Liver (tissue), 9 donors: ENCODE results near the gene RAD51B. TPM values are rescaled to one million over a fixed set of nuclear protein-coding genes. Genes with fewer than 3 reads are reported as not detected.

Experiments
- DNase-seq: peaks from one replicate; pipeline ENCODE4 v3.0.0-alpha.2; 2017; ENCODE audit warnings: low spot score
- H3K27ac ChIP-seq, 2 donors: one replicate each; pipeline ENCODE4 v1.7.0; 2013; ENCODE audit warnings: inconsistent platforms in 2 of 2, low read length in 2 of 2, control low read depth in 1 of 2, low read depth in 1 of 2, mild to moderate bottlenecking in 1 of 2
- H3K27me3 ChIP-seq, 4 donors: one replicate each; pipeline versions ENCODE4 v1.6.1 to v1.7.0; 2013; ENCODE audit warnings: low read length in 3 of 4, inconsistent platforms in 1 of 4, mild to moderate bottlenecking in 1 of 4, moderate library complexity in 1 of 4; ENCODE audit not compliant: control insufficient read depth in 4 of 4, insufficient read depth in 4 of 4
- H3K36me3 ChIP-seq, 4 donors: one replicate each; pipeline versions ENCODE4 v1.6.1 to v1.7.0; 2013; ENCODE audit warnings: low read length in 3 of 4, mild to moderate bottlenecking in 3 of 4, low read depth in 1 of 4, moderate library complexity in 1 of 4; ENCODE audit not compliant: control insufficient read depth in 4 of 4, insufficient read depth in 3 of 4
- H3K4me1 ChIP-seq, 4 donors: one replicate each; pipeline versions ENCODE4 v1.6.1 to v1.7.0; 2013; ENCODE audit warnings: low read length in 3 of 4, mild to moderate bottlenecking in 3 of 4, moderate library complexity in 1 of 4; ENCODE audit not compliant: control insufficient read depth in 4 of 4, insufficient read depth in 4 of 4
- H3K4me3 ChIP-seq, 3 donors: one replicate each; pipeline versions ENCODE4 v1.6.1 to v1.7.0; 2013; ENCODE audit warnings: low read length in 3 of 3, control low read depth in 1 of 3, low read depth in 1 of 3, mild to moderate bottlenecking in 1 of 3
- H3K9ac ChIP-seq, 2 donors: one replicate each; pipeline ENCODE4 v1.7.0; 2013; ENCODE audit warnings: low read length in 2 of 2, mild to moderate bottlenecking in 2 of 2, moderate library complexity in 2 of 2, control low read depth in 1 of 2, low read depth in 1 of 2
- H3K9me3 ChIP-seq, 4 donors: one replicate each; pipeline versions ENCODE4 v1.6.1 to v1.7.0; 2013; ENCODE audit warnings: low read length in 3 of 4; ENCODE audit not compliant: control insufficient read depth in 4 of 4
- ATF3 ChIP-seq: IDR thresholded peaks from 2 replicates; pipeline ENCODE4 v1.6.1; 2016; ENCODE audit warnings: antibody characterized with exemption
- CTCF ChIP-seq: fragments of 150-350 bp; IDR thresholded peaks from 2 replicates; pipeline ENCODE4 v1.5.1; 2017; ENCODE audit warnings: improper control_type of control experiment, low read depth, low read length; ENCODE audit not compliant: missing input control
- EGR1 ChIP-seq, 2 donors: IDR thresholded peaks; 2 replicates each; pipeline ENCODE4 v1.6.1; 2016 to 2018; ENCODE audit warnings: antibody characterized with exemption in 2 of 2, low read depth in 2 of 2
- FOXA1 ChIP-seq: IDR thresholded peaks from 2 replicates; pipeline ENCODE4 v1.6.1; 2016; ENCODE audit warnings: antibody characterized with exemption
- FOXA2 ChIP-seq: IDR thresholded peaks from 2 replicates; pipeline ENCODE4 v1.6.1; 2016; ENCODE audit warnings: antibody characterized with exemption
- GABPA ChIP-seq, 2 donors: IDR thresholded peaks in 1 of 2; conservative IDR thresholded peaks in 1 of 2; 2 replicates each; pipeline ENCODE4 v1.6.1; 2016; ENCODE audit warnings: antibody characterized with exemption in 2 of 2, mild to moderate bottlenecking in 1 of 2, moderate library complexity in 1 of 2
- HNF4A ChIP-seq, 2 donors: conservative IDR thresholded peaks; 2 replicates each; pipeline ENCODE4 v1.6.1; 2016; ENCODE audit warnings: antibody characterized with exemption in 2 of 2, mild to moderate bottlenecking in 2 of 2
- HNF4G ChIP-seq: IDR thresholded peaks from 2 replicates; pipeline ENCODE4 v1.6.1; 2016; ENCODE audit warnings: antibody characterized with exemption
- JUND ChIP-seq, 2 donors: IDR thresholded peaks; 2 replicates each; pipeline ENCODE4 v1.6.1; 2016; ENCODE audit warnings: antibody characterized with exemption in 2 of 2
- MAX ChIP-seq: IDR thresholded peaks from 2 replicates; pipeline ENCODE4 v1.6.1; 2016; ENCODE audit warnings: antibody characterized with exemption
- NR2F2 ChIP-seq: IDR thresholded peaks from 2 replicates; pipeline ENCODE4 v1.6.1; 2016; ENCODE audit warnings: antibody characterized with exemption
- RAD21 ChIP-seq, 2 donors: IDR thresholded peaks; 2 replicates each; pipeline ENCODE4 v1.6.1; 2016; ENCODE audit warnings: antibody characterized with exemption in 2 of 2, mild to moderate bottlenecking in 2 of 2
- REST ChIP-seq: IDR thresholded peaks from 2 replicates; pipeline ENCODE4 v1.6.1; 2016; ENCODE audit warnings: antibody characterized with exemption, mild to moderate bottlenecking
- RXRA ChIP-seq, 2 donors: IDR thresholded peaks; 2 replicates each; pipeline ENCODE4 v1.6.1; 2017 to 2018; ENCODE audit warnings: antibody characterized with exemption in 2 of 2, mild to moderate bottlenecking in 1 of 2
- SP1 ChIP-seq: IDR thresholded peaks from 2 replicates; pipeline ENCODE4 v1.6.1; 2018; ENCODE audit warnings: antibody characterized with exemption, mild to moderate bottlenecking
- TAF1 ChIP-seq: conservative IDR thresholded peaks from 2 replicates; pipeline ENCODE4 v1.6.1; 2016; ENCODE audit warnings: antibody characterized with exemption, mild to moderate bottlenecking
- ZBTB33 ChIP-seq: IDR thresholded peaks from 2 replicates; pipeline ENCODE4 v1.6.1; 2016; ENCODE audit warnings: antibody characterized with exemption
- WGBS: extraction: QIAGEN DNeasy Blood & Tissue Kit; methylation state at CpG from one replicate; pipeline ENCODE4 v1.1.7; 2013; 5-methylcytosine and 5-hydroxymethylcytosine counted together
- polyA plus RNA-seq, 2 donors: library from polyadenylated mRNA; stranded (reverse) in 1 of 2; unstranded in 1 of 2; fragments of 200-250 nt in 1 of 2; fragments of >200 nt in 1 of 2; fragmentation: Nextera tagmentation in 1 of 2; extraction: Ambion mirVana in 1 of 2; gene quantifications; one replicate each; pipeline versions ENCODE4 v1.2.1 to v1.2.3, GENCODE V29; 2013 to 2015
- total RNA-seq, 2 donors: library from RNA; depleted of rRNA; stranded (reverse); fragments of >200 nt; gene quantifications; one replicate each; pipeline ENCODE4 v1.2.3, GENCODE V29; 2014
- donor health status: healthy.
- donor health status: healthy.
- donor health status: healthy.
- donor health status: healthy.
- donor health status: healthy.

The RAD51B gene
- total and polyA plus RNA-seq, 4 donors: 0.81 to 12.9 (median 2.4) TPM

- DNase-seq: no peak
- Histone ChIP-seq H3K27me3 (no peaks in the 10 kb centered on the region), H3K9ac (no peak overlapping the region), H3K9me3 (no peaks in the 10 kb centered on the region), H3K27ac (peak overlapping the region in 1 of 2 donors; percentile 33), H3K4me1 (peaks cover 0 to 36% (median 19%) of the 10 kb centered on the region in 4 donors), H3K4me3 (no peak overlapping the region), H3K36me3 (no peaks in the 10 kb centered on the region)
- TF ChIP-seq ZBTB33: peak; percentile 18
- no peak for TF ChIP-seq GABPA (IDR thresholded peaks at IDR 0.05 in 1 of 2, conservative IDR thresholded peaks at IDR 0.05 in 1 of 2)
- peak in 1 of 2 donors; percentile 17 for TF ChIP-seq RAD21 (IDR thresholded peaks at IDR 0.05)
- TF ChIP-seq HNF4A (conservative IDR thresholded peaks at IDR 0.05): peak; percentile 32 to 36
- TF ChIP-seq SP1: peak; percentile 11
- WGBS: 28% methylated on average over 1 of the region's 1 CpG
Measured at GRCh38 chr14:68236582-68237458, 417.2 kb downstream of the RAD51B start.

GRCh38 chr14:68238551-68238950 lies 419.0 kb downstream of the RAD51B start:
- WGBS: 99% methylated on average over 1 of the region's 1 CpG
- Histone ChIP-seq H3K4me1 (peaks cover 0 to 22% (median 7%) of the 10 kb centered on the region in 4 donors), H3K27ac (no peak overlapping the region), H3K4me3 (no peak overlapping the region), H3K27me3 (no peaks in the 10 kb centered on the region), H3K36me3 (no peaks in the 10 kb centered on the region), H3K9ac (no peak overlapping the region), H3K9me3 (no peaks in the 10 kb centered on the region)
- TF ChIP-seq MAX: no peak
- no peak for TF ChIP-seq SP1
- TF ChIP-seq NR2F2: no peak
- TF ChIP-seq RXRA (IDR thresholded peaks at IDR 0.05): no peak
- no peak for DNase-seq

- Histone ChIP-seq H3K4me1 (peaks cover 0 to 21% (median 7%) of the 10 kb centered on the region in 4 donors), H3K9me3 (no peaks in the 10 kb centered on the region), H3K27ac (no peak overlapping the region), H3K9ac (no peak overlapping the region), H3K27me3 (no peaks in the 10 kb centered on the region), H3K36me3 (no peaks in the 10 kb centered on the region), H3K4me3 (no peak overlapping the region)
- 94% methylated on average over 3 of the region's 3 CpGs for WGBS
- no peak for DNase-seq
- no peak for TF ChIP-seq REST
- no peak for TF ChIP-seq JUND (IDR thresholded peaks at IDR 0.05)
- TF ChIP-seq CTCF: no peak
- no peak for TF ChIP-seq GABPA (IDR thresholded peaks at IDR 0.05 in 1 of 2, conservative IDR thresholded peaks at IDR 0.05 in 1 of 2)
- no peak for TF ChIP-seq SP1
- TF ChIP-seq RXRA (IDR thresholded peaks at IDR 0.05): no peak
- TF ChIP-seq EGR1 (IDR thresholded peaks at IDR 0.05; ENCODE audit: low read depth in 2 of 2): no peak
- TF ChIP-seq NR2F2: no peak
- no peak for TF ChIP-seq FOXA1
- TF ChIP-seq FOXA2: no peak
- no peak for TF ChIP-seq HNF4G
- TF ChIP-seq RAD21 (IDR thresholded peaks at IDR 0.05): no peak
- TF ChIP-seq TAF1: no peak
- no peak for TF ChIP-seq ATF3
Measured at GRCh38 chr14:68238976-68239375, 419.4 kb downstream of the RAD51B start.
